ENCODE data around the gene SORCS2. TPM values are rescaled to one million over a fixed set of nuclear protein-coding genes. Genes with fewer than 3 reads are reported as not detected.

The SORCS2 gene
- total RNA-seq, 1 donor, result 0.27 TPM

DNA sequence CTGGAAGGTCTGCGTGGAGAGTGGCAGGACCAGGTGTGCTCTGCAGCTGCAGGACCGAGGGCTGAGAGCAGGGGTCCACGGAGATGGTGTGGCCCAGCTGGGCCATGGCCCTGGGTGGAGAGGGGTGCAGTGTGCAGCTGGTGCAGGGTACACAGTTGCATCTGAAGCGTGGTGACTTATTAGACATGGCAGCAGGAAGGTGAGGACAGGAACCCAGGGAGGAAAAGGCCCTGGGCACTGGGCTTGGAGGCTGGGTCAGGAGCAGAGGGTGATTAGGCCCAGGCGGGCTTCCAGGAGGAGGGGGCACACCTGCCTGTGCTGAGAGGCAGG lies 457.0 kb downstream of the SORCS2 start:
- TF ChIP-seq, protein P1, sequence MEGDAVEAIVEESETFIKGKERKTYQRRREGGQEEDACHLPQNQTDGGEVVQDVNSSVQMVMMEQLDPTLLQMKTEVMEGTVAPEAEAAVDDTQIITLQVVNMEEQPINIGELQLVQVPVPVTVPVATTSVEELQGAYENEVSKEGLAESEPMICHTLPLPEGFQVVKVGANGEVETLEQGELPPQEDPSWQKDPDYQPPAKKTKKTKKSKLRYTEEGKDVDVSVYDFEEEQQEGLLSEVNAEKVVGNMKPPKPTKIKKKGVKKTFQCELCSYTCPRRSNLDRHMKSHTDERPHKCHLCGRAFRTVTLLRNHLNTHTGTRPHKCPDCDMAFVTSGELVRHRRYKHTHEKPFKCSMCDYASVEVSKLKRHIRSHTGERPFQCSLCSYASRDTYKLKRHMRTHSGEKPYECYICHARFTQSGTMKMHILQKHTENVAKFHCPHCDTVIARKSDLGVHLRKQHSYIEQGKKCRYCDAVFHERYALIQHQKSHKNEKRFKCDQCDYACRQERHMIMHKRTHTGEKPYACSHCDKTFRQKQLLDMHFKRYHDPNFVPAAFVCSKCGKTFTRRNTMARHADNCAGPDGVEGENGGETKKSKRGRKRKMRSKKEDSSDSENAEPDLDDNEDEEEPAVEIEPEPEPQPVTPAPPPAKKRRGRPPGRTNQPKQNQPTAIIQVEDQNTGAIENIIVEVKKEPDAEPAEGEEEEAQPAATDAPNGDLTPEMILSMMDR (IDR thresholded peaks at IDR 0.05; ENCODE audit: insufficient read depth, low read length), result no peak
- no peak for DNase-seq (ENCODE audit: low read depth)
- no peak overlapping the region for H3K4me3 ChIP-seq (ENCODE audit: low read depth, low read length)

DNA sequence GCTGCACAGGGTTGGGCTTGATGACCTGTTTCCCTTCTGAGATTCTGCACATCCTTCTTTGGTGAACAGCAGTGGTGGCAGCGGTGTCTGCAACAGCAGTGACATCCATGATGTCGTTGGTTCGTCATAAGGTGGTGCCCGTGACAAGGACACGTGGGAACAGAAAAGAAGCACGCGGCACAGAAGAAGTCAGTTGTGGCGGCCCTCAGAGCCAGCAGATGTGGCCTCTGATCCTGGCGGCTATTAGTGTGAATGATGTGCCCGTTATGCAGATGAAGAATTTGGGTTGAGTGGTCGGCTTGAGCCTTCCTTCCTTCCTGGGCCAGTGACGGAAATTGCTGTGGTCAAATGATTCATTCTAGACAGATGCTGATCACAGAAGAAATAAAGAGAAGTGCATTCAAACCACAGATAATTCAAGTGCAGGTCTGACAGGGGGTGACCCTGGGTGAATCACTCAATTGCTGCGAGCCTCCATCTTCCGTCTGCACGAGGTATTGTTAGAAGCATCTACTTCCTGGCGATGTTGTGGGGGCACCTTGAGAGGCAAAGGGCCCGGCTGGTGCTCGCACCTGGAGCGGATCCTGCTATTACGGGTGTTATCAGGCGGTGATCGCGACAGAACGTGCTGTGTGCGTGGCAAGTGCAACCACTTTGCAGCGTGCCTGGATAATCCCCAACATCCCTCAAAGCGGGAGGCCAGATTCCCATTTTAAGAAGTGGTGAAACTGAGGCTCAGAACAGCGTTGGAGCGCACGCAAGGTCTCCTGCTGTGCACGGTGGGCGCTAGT lies 457.6 kb downstream of the SORCS2 start:
- no peak overlapping the region for H3K4me3 ChIP-seq (ENCODE audit: low read depth, low read length)
- DNase-seq (ENCODE audit: low read depth), result peak; percentile 19
- TF ChIP-seq, protein P1 (IDR thresholded peaks at IDR 0.05; ENCODE audit: insufficient read depth, low read length), result no peak

DNA sequence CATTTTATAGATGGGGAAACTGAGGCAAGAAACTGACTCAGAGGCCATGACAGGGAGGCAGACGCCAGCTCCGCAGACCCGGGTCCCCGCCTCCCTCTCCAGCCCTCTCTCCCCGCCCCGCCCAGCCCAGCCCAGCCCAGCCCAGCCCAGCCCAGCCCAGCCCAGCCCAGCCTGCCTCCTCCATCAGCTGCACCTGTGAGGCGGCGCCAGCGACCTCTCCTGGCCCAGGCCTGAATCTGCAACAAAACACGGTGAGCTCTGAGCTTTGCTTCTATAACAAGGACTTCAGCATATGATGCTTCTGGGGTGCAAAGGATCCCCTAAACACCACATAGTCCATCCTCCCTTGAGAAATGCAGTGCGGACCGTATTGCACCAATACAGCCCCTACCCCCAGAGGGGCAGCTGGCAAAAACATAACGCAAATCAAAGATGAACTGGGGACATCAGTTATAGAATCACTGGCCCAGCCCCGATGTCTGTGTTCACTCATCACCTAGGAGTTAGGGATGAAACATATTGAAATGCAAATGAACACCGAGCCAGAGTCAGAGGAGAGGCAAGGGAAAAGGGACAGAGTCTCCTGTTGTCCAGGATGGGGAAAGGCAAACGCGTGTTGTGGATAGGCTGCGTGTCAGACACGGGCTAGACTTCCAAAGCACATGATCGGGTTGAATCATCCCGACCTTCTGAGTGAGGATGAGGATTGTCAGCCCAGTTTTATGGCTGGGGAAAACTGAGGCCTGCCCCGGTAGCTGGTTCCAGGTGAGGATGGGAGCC lies 458.5 kb downstream of the SORCS2 start:
- no peak for DNase-seq (ENCODE audit: low read depth)

DNA sequence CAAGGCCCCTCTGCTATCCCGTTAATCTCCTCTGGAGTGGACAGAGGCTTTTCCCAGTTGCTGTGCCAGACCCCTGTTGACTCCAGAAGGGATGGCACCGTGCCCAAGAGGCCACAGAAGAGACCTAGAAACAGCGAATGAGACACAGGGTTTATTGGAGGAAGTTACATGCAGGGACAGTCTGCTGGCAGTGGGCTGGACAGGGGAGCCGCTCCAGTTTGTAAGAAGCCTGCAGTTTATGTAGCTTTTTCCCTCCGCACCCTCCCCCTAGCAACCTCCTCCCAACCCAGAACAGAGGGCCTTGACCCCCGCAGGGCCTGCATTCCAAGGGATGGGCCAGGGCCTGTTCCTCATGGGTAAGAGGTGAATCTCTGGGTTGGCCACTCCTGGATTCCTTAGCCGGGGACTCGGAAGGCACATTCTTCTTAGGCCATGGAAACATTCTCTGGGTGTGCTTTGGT lies 459.2 kb downstream of the SORCS2 start:
- TF ChIP-seq, protein P1 (IDR thresholded peaks at IDR 0.05; ENCODE audit: insufficient read depth, low read length), result no peak
- no peak overlapping the region for H3K4me3 ChIP-seq (ENCODE audit: low read depth, low read length)
- DNase-seq (ENCODE audit: low read depth), result peak; percentile 7

More for the DNA sequence above, 458.5 kb downstream of the SORCS2 start:
- TF ChIP-seq, protein P1 (IDR thresholded peaks at IDR 0.05; ENCODE audit: insufficient read depth, low read length), result no peak
- no peak overlapping the region for H3K4me3 ChIP-seq (ENCODE audit: low read depth, low read length)

DNA sequence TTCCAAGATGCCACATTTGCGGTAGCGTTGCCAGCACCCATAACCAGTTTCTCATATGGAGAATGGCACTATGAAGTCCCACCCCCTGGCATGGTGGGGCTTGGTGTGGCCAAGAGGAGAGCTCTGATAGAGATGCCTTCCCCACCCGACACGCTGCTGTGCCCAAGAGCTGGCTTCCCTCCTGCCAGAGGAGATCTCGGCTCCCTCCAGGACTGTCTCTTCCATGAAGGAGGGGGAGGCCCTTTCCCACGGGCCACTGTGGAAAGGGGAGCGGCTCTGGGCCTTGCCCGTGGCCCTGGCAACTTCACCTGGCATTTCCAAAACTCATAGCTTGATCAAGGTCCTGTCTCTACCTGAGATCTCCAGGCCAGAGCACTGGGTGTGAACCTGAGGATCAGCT lies 459.7 kb downstream of the SORCS2 start:
- no peak overlapping the region for H3K4me3 ChIP-seq (ENCODE audit: low read depth, low read length)
- no peak for DNase-seq (ENCODE audit: low read depth)
- TF ChIP-seq, protein P1 (IDR thresholded peaks at IDR 0.05; ENCODE audit: insufficient read depth, low read length), result no peak

DNA sequence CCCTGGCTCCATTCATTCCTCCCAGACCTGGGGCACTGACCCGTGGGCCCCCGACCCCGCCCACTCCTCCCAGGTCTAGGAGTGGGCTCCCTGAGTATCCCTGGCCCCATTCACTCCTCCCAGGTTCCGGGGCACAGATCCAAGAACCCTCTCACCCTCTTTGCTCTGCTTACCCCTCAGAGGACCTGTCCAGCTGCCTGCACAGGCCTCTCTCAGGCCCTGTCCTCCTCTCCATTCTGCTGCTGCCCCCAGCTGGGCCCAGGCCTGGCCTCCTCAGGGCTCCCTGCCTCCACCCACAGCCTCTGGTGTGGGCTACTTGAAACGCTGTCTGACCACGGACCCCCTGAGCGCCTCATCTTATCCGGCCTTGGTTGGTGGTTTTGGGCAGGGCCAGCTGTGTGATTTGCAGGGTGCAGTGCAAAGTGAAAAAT lies 460.1 kb downstream of the SORCS2 start:
- no peak overlapping the region for H3K4me3 ChIP-seq (ENCODE audit: low read depth, low read length)
- no peak for DNase-seq (ENCODE audit: low read depth)
- TF ChIP-seq, protein P1 (IDR thresholded peaks at IDR 0.05; ENCODE audit: insufficient read depth, low read length), result no peak
